GM10266 (cell line): Measurements from ENCODE around the gene ASAP2.

ENCODE experiments used
- DNase-seq: peaks from one replicate; pipeline ENCODE4 v3.0.0; 2012; ENCODE audit errors: extremely low spot score
- CTCF ChIP-seq: IDR thresholded peaks from 2 replicates; pipeline ENCODE4 v1.5.1; 2012; ENCODE audit warnings: mild to moderate bottlenecking, low read depth; ENCODE audit not compliant: control insufficient read depth, insufficient read depth; ENCODE audit errors: missing control alignments

Gene ASAP2

DNA sequence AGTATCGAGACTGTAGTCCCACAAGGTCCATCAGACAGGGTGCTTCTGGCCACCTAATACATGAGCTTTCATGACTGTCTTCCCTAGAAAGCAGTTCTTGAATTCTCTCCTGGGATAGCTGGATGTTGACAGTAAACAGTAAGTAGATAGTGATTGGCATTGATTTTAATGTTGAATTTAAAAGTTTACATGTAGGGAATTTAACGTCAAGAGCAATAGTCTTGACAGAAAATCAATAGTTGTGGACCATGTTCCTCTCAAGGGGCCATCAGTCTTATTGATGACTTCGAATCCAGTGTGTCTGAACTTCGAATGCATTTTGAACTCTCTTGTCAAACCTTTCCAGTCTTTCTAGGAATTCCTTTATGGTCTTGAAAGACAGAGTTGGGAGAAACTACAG, 152.9 kb downstream of the ASAP2 start:
- DNase-seq = no peak
- TF ChIP-seq CTCF = no peak

- no peak for TF ChIP-seq CTCF
- no peak for DNase-seq
Observed at GRCh38 chr2:9360110-9360509, 153.5 kb downstream of the ASAP2 start.

DNA sequence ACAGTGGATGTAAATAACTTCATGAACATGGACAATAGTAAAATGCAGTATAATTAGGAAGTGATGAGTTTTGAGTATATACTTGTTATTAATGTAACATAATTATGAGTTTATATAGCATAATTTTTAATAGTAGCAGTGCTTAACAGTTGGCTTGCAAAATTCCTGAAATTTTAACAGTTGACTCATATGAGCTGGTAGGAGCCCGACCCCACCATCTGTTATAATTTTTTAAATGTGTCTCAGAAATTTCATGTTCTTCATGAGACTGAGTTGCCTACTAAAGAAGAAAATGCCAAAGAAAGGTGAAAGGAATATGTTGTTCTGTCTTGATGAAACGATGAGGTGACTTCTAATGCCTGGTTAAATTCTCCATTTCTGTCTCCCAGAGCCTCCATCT, 154.1 kb downstream of the ASAP2 start:
- DNase-seq = no peak

GRCh38 chr2:9364373-9364772, 157.8 kb downstream of the ASAP2 start:
- DNase-seq = no peak
- TF ChIP-seq CTCF = no peak

More for the DNA sequence above, 154.1 kb downstream of the ASAP2 start:
- no peak for TF ChIP-seq CTCF

- no peak for TF ChIP-seq CTCF
- DNase-seq = no peak
Observed at GRCh38 chr2:9364791-9365497, 158.3 kb downstream of the ASAP2 start.

DNA sequence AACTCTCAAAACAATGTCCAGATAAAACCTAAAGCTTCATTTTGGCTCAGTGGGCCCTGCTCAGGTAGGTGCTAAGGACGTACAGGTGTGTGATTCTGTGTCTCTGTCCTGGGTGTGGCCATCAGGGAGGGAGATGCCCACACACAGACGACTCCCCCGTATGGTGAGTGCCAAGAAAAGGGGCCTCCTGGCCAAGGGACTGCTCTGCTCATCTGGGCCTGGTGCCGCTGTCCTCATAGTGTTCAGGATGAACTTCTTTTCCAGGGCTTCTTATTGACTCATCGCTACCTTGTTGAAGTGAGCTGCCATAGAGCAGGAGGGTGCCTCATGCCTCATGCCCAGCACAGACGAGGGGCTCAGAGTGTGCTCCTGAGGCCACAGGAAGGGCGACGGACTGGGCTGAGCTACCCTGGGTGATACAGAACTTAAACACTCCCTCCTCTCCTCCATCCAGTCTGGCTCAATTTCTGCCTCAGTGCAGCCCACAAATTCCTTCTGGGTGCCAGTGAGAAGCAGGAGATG, 158.9 kb downstream of the ASAP2 start:
- no peak for DNase-seq
- no peak for TF ChIP-seq CTCF

GRCh38 chr2:9366026-9366425, 159.4 kb downstream of the ASAP2 start:
- TF ChIP-seq CTCF = no peak
- DNase-seq = no peak
